Liver (tissue), 3 donors: ENCODE data around the gene SH3BP2.

Experiments
- EGR1 ChIP-seq, 2 donors: IDR thresholded peaks; 2 replicates each; pipeline ENCODE4 v1.6.1; 2016 to 2018; ENCODE audit warnings: antibody characterized with exemption in 2 of 2, low read depth in 2 of 2
- RAD21 ChIP-seq, 2 donors: IDR thresholded peaks; 2 replicates each; pipeline ENCODE4 v1.6.1; 2016; ENCODE audit warnings: antibody characterized with exemption in 2 of 2, mild to moderate bottlenecking in 2 of 2
- SP1 ChIP-seq: IDR thresholded peaks from 2 replicates; pipeline ENCODE4 v1.6.1; 2018; ENCODE audit warnings: antibody characterized with exemption, mild to moderate bottlenecking
- TAF1 ChIP-seq: conservative IDR thresholded peaks from 2 replicates; pipeline ENCODE4 v1.6.1; 2016; ENCODE audit warnings: antibody characterized with exemption, mild to moderate bottlenecking
- YY1 ChIP-seq: IDR thresholded peaks from 2 replicates; pipeline ENCODE4 v1.6.1; 2016; ENCODE audit warnings: antibody characterized with exemption, mild to moderate bottlenecking
- TF ChIP-seq, protein P1 (sequence below): fragments of 150-350 bp; IDR thresholded peaks from 2 replicates; pipeline ENCODE4 v1.5.1; 2017; ENCODE audit warnings: improper control_type of control experiment, low read depth, low read length; ENCODE audit not compliant: missing input control
- TF ChIP-seq, protein P2 (sequence below): IDR thresholded peaks from 2 replicates; pipeline ENCODE4 v1.6.1; 2016; ENCODE audit warnings: antibody characterized with exemption
- TF ChIP-seq, protein P3 (sequence below): IDR thresholded peaks from 2 replicates; pipeline ENCODE4 v1.6.1; 2016; ENCODE audit warnings: antibody characterized with exemption
- donor health status: healthy.
- donor health status: healthy.

DNA sequence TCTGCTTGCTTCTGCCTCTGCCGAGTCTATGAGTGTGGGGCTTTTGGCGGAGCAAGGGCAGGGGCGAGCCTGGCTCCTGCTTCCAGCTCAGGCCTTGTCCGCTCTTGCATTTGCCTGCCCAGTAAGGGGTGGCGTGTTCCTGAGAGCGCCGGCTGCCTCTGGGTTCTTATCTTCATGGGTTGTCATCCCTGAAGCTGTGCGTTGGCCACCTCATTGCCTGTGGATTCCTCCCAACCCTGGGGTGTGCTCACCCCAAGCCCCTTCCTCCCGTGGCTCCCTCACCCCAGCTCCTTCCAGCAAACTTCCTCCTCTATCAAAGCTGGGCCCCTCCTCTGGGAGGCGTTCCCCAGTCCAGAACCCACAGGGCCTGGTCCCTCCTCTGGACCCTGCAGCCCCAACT, 17.5 kb downstream of the SH3BP2 start:
- TF ChIP-seq, protein P1, sequence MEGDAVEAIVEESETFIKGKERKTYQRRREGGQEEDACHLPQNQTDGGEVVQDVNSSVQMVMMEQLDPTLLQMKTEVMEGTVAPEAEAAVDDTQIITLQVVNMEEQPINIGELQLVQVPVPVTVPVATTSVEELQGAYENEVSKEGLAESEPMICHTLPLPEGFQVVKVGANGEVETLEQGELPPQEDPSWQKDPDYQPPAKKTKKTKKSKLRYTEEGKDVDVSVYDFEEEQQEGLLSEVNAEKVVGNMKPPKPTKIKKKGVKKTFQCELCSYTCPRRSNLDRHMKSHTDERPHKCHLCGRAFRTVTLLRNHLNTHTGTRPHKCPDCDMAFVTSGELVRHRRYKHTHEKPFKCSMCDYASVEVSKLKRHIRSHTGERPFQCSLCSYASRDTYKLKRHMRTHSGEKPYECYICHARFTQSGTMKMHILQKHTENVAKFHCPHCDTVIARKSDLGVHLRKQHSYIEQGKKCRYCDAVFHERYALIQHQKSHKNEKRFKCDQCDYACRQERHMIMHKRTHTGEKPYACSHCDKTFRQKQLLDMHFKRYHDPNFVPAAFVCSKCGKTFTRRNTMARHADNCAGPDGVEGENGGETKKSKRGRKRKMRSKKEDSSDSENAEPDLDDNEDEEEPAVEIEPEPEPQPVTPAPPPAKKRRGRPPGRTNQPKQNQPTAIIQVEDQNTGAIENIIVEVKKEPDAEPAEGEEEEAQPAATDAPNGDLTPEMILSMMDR, result no peak
- TF ChIP-seq YY1, result no peak
- no peak for TF ChIP-seq SP1
- TF ChIP-seq, protein P2, sequence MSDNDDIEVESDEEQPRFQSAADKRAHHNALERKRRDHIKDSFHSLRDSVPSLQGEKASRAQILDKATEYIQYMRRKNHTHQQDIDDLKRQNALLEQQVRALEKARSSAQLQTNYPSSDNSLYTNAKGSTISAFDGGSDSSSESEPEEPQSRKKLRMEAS, result no peak
- no peak for TF ChIP-seq EGR1 (IDR thresholded peaks at IDR 0.05; ENCODE audit: low read depth in 2 of 2)
- no peak for TF ChIP-seq RAD21 (IDR thresholded peaks at IDR 0.05)
- TF ChIP-seq, protein P3, sequence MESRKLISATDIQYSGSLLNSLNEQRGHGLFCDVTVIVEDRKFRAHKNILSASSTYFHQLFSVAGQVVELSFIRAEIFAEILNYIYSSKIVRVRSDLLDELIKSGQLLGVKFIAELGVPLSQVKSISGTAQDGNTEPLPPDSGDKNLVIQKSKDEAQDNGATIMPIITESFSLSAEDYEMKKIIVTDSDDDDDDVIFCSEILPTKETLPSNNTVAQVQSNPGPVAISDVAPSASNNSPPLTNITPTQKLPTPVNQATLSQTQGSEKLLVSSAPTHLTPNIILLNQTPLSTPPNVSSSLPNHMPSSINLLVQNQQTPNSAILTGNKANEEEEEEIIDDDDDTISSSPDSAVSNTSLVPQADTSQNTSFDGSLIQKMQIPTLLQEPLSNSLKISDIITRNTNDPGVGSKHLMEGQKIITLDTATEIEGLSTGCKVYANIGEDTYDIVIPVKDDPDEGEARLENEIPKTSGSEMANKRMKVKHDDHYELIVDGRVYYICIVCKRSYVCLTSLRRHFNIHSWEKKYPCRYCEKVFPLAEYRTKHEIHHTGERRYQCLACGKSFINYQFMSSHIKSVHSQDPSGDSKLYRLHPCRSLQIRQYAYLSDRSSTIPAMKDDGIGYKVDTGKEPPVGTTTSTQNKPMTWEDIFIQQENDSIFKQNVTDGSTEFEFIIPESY, result no peak
- TF ChIP-seq TAF1, result no peak
